ENCODE measurements around the gene ZNF805. TPM values are rescaled to one million over a fixed set of nuclear protein-coding genes. Genes with fewer than 3 reads are reported as not detected.
A peak's percentile ranks its signal among the peaks of the same experiment; 100 is the strongest.
"Not testable (repeated sequence)": the region's sequence is repeated elsewhere in the genome, so short reads cannot be mapped to it uniquely, and the experiment has no call there.

The ZNF805 gene
- total RNA-seq, 1 donor from 2014 or later = 24.5 TPM

DNA sequence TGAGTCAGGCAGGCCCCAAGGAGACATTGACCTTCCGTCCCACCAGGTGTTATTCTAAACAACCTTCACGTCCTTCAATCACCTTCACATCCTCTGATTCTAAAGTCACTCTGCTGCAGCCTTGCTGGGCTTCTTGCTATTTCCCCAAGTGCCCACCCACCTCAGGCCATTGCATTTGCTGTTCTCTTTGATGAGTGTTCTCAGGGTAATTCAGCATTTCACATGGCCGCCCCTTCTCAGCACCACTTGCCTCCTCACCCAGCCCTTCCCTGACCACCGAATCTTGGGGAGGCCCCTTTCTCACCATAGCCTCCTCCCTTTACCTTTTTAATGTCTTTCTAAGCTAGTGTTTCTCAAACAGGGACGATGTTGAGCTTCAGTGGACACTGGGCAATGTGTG lies 4.6 kb downstream of the ZNF805 start:
- Mint-ChIP-seq H3K27ac (ENCODE audit: unreplicated experiment) (no peak overlapping the region), H3K4me1 (ENCODE audit: unreplicated experiment) (peaks cover 23% of the 10 kb centered on the region), H3K4me3 (ENCODE audit: unreplicated experiment) (no peak overlapping the region), H3K36me3 (ENCODE audit: unreplicated experiment) (peaks cover 31% of the 10 kb centered on the region), H3K9me3 (ENCODE audit: unreplicated experiment) (no peaks in the 10 kb centered on the region), H3K27me3 (ENCODE audit: unreplicated experiment) (no peaks in the 10 kb centered on the region)
- TF ChIP-seq, protein P1, sequence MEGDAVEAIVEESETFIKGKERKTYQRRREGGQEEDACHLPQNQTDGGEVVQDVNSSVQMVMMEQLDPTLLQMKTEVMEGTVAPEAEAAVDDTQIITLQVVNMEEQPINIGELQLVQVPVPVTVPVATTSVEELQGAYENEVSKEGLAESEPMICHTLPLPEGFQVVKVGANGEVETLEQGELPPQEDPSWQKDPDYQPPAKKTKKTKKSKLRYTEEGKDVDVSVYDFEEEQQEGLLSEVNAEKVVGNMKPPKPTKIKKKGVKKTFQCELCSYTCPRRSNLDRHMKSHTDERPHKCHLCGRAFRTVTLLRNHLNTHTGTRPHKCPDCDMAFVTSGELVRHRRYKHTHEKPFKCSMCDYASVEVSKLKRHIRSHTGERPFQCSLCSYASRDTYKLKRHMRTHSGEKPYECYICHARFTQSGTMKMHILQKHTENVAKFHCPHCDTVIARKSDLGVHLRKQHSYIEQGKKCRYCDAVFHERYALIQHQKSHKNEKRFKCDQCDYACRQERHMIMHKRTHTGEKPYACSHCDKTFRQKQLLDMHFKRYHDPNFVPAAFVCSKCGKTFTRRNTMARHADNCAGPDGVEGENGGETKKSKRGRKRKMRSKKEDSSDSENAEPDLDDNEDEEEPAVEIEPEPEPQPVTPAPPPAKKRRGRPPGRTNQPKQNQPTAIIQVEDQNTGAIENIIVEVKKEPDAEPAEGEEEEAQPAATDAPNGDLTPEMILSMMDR (IDR thresholded peaks at IDR 0.05) = no peak
- no peak for DNase-seq (ENCODE audit: extremely low spot score, unreplicated experiment)

DNA sequence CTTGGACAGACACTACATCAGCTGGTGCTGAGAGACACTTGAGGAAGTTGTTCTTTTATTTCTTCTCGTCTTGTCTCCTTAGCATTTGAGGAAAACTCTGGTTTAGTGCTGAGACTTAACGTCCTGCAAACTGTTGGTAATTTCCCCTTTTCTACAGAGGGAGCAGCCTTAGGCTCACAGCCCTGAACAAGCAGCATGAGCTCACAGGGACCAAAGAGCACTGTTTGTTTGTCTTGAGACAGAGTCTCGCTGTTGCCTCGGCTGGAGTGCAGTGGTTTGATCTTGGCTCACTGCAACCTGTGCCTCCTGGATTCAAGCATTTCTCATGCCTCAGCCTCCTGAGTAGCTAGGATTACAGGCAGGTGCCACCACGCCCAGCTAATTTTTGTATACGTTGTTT lies 5.5 kb downstream of the ZNF805 start:
- Mint-ChIP-seq H3K27me3 (ENCODE audit: unreplicated experiment) (no peaks in the 10 kb centered on the region), H3K36me3 (ENCODE audit: unreplicated experiment) (peaks cover 39% of the 10 kb centered on the region), H3K9me3 (ENCODE audit: unreplicated experiment) (no peaks in the 10 kb centered on the region), H3K27ac (ENCODE audit: unreplicated experiment) (no peak overlapping the region), H3K4me1 (ENCODE audit: unreplicated experiment) (peaks cover 18% of the 10 kb centered on the region), H3K4me3 (ENCODE audit: unreplicated experiment) (no peak overlapping the region)
- DNase-seq (ENCODE audit: extremely low spot score, unreplicated experiment) = peak; percentile 64
- TF ChIP-seq, protein P1 (IDR thresholded peaks at IDR 0.05) = no peak

DNA sequence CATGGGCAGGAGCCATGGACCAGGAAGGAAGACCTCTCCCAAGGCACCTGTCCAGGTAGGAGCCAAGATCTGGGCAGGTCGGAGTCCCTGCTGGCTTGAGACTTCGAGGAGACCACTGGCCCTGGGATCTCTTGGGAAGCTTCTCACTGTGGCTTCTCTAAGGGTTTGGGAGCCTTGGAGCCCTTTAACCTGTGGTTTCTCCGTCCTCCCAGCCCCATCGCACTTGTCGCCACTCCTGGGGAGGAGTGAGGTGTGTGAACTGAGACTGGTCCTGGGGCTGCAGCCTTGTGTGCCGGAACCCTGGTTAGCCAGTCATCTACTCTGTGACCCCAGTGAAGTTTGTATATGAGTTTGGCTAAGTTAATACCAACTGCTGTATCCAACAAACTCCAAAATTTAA lies 8.2 kb downstream of the ZNF805 start:
- Mint-ChIP-seq H3K9me3 (ENCODE audit: unreplicated experiment) (no peaks in the 10 kb centered on the region), H3K4me1 (ENCODE audit: unreplicated experiment) (no peaks in the 10 kb centered on the region), H3K27me3 (ENCODE audit: unreplicated experiment) (no peaks in the 10 kb centered on the region), H3K4me3 (ENCODE audit: unreplicated experiment) (no peak overlapping the region), H3K27ac (ENCODE audit: unreplicated experiment) (no peak overlapping the region), H3K36me3 (ENCODE audit: unreplicated experiment) (peaks cover 61% of the 10 kb centered on the region)
- TF ChIP-seq, protein P1 (IDR thresholded peaks at IDR 0.05) = no peak
- DNase-seq (ENCODE audit: extremely low spot score, unreplicated experiment) = peak; percentile 63

DNA sequence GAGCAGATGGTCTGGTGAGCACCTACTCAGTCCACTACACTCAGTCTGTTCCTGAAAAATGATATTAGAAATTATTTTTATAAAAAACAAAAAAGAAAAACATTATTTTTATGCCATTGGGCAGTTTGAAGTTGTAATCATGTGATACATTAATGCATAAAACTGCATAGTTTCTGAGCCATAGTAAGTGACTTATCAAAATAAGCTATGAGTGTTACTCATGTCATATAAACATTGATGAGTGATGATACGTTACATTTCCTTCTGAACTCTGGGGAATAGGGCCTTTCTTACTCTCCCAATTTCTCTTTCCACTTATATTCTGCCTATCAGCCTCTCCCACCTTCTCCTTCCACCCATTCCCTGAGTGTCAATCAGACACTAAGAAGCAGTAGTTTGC lies 8.9 kb downstream of the ZNF805 start:
- Mint-ChIP-seq H3K9me3 (ENCODE audit: unreplicated experiment) (no peaks in the 10 kb centered on the region), H3K36me3 (ENCODE audit: unreplicated experiment) (peaks cover 65% of the 10 kb centered on the region), H3K4me1 (ENCODE audit: unreplicated experiment) (no peaks in the 10 kb centered on the region), H3K4me3 (ENCODE audit: unreplicated experiment) (no peak overlapping the region), H3K27me3 (ENCODE audit: unreplicated experiment) (no peaks in the 10 kb centered on the region), H3K27ac (ENCODE audit: unreplicated experiment) (no peak overlapping the region)
- no peak for DNase-seq (ENCODE audit: extremely low spot score, unreplicated experiment)
- TF ChIP-seq, protein P1 (IDR thresholded peaks at IDR 0.05) = no peak

DNA sequence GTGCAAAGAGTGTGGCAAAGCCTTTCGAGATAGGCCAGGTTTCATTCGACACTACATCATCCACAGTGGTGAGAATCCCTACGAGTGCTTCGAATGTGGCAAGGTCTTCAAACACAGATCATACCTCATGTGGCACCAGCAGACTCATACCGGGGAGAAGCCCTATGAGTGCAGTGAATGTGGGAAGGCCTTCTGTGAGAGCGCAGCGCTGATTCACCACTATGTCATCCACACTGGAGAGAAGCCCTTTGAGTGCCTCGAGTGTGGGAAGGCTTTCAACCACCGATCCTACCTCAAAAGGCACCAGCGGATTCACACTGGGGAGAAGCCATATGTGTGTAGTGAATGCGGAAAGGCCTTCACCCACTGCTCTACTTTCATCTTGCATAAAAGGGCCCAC lies 13.3 kb downstream of the ZNF805 start:
- not testable (repeated sequence) for H3K4me1 Mint-ChIP-seq (ENCODE audit: unreplicated experiment); H3K27me3 Mint-ChIP-seq (ENCODE audit: unreplicated experiment); H3K9me3 Mint-ChIP-seq (ENCODE audit: unreplicated experiment); H3K27ac Mint-ChIP-seq (ENCODE audit: unreplicated experiment); H3K4me3 Mint-ChIP-seq (ENCODE audit: unreplicated experiment)
- DNase-seq (ENCODE audit: extremely low spot score, unreplicated experiment) = peak; percentile 38
- H3K36me3 Mint-ChIP-seq (ENCODE audit: unreplicated experiment) = peaks cover 64% of the 10 kb centered on the region

DNA sequence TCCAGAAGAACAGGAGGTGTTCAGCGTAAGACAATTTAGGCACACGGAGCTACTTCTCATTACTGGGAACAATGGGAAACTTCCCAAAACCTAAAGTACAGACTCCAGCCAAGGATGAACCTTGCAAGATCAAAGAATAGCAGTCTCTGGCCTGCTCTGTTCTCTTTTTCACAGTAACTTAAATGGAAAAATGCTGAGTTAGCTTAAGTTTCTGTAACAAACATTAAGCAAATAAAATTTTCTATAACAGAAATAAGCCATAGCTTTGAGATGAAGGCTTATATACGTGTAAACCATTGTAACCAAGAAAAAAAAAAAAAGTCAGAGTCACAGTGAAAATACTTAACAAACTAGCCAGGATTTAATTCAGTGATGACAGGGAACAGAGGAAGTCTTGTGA lies 21.6 kb downstream of the ZNF805 start:
- no peaks in the 10 kb centered on the region for H3K4me1 Mint-ChIP-seq (ENCODE audit: unreplicated experiment)
- no peak overlapping the region for H3K27ac Mint-ChIP-seq (ENCODE audit: unreplicated experiment)
- peaks cover 42% of the 10 kb centered on the region for H3K36me3 Mint-ChIP-seq (ENCODE audit: unreplicated experiment)
- no peak for DNase-seq (ENCODE audit: extremely low spot score, unreplicated experiment)
- TF ChIP-seq, protein P1 (IDR thresholded peaks at IDR 0.05) = no peak
- H3K27me3 Mint-ChIP-seq (ENCODE audit: unreplicated experiment) = no peaks in the 10 kb centered on the region
- H3K4me3 Mint-ChIP-seq (ENCODE audit: unreplicated experiment) = no peak overlapping the region
- H3K9me3 Mint-ChIP-seq (ENCODE audit: unreplicated experiment) = peaks cover 8% of the 10 kb centered on the region
